NCI-H524 (cell line): ENCODE measurements around the gene CADM2.
"Not testable (repeated sequence)": the region's sequence is repeated elsewhere in the genome, so short reads cannot be mapped to it uniquely, and the experiment has no call there.

Experiments used
- DNase-seq, 2 experiments: peaks; one replicate each; lab custom pipeline; 2025; lab: John Stamatoyannopoulos, UW

The CADM2 gene

DNA sequence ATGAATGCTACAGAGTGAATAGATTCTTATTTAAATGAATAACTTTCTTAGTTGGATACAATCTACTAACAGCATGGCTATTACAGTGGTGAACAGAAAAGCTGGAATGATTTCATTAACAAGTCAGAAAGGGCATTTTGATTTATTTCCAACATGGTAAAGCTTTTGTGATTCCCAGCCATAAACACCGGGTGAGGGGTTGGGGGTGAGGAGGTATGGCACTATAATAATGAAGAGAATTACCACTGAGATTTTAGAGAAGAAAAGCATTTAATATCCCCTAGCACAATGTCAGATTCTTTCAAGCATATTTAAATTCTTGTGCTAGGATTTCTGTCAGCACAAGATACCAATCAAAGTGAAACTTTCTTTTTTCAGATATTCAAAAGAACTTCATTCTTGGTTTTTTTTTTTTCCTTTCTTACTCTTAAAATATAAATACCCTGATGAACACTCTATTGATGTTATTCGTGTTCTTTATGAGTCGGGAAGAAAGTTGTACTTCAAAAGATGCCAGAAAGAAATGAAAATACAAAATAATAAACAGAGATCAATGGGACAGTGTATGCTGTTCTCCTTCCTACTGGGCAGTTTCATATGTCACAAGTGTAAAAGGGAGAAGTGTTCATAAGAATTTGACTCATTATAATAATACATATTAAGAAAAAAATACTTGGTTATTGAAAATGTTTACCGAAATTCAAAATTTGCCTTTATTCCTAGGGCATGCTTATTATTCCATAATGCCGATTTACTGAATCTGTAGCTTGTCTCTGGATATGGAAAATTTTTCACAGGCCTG lies 522.8 kb downstream of the CADM2 start:
- DNase-seq, result no peak

DNA sequence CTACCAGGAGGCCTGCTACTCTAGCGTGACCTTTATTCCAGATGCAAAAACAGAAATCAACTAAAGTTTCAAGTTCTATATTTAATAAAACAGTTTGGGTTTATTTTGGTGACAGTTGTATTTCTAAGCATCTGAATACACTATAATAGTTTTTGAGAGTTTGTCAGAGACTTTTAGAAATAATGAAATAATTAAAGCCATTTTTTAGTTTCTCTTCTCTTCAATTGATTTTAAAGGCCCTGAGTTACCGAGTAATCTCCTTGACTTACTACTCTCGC lies 523.4 kb downstream of the CADM2 start:
- DNase-seq, result no peak

DNA sequence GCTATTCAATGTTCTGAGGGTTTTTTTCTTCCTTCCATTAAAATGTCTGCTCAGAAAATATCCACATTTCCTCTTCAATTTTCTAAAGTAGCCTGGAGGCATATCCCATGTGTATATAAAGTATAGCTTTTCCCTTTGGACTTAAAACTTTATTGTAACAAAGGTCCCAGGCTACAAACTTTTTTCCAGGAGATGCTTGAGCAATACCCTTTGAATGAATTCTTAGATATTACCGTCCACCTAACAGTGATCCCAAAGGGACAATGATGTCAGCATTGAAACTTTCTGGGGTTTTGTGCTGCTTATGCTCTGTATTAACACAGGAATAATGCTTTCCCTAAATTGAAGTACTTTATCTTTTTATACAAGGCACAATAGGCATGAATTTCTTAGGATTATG lies 525.2 kb downstream of the CADM2 start:
- no peak for DNase-seq

DNA sequence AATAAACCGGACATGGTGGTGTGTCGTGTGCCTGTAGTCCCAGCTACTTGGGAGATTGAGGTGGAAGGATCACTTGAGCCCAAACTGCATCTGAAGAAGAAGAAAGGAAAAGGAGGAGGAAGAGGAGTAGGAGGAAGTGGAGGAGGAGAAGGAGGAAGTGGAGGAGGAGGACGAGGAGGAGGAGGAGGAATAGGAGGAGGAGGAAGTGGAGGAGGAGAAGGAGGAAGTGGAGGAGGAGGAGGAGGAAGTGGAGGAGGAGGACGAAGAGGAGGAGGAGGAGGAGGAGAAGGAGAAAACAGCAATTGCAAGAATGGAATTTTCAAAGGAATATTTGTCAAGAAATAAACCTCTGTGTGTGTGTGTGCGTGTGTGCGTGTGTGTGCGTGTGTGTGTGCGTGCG lies 528.6 kb downstream of the CADM2 start:
- no peak for DNase-seq

DNA sequence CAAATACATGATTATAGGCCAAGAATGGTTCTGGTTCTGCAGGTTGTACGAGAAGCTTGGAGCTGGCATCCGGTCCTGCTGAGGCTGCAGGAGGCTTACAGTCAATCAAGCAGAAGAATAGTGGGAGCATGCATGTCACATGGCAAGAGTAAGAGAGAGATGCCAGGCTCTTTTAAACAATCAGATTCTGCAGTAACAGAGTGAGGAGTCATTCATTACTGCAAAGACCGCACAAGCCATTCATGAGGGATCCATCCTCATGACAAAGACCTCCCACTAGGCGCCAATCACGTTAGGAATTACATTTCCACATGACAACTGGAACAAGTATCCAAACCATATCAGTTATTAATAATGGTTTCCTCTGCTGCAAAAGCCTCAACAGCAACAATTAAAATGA lies 536.8 kb downstream of the CADM2 start:
- no peak for DNase-seq

DNA sequence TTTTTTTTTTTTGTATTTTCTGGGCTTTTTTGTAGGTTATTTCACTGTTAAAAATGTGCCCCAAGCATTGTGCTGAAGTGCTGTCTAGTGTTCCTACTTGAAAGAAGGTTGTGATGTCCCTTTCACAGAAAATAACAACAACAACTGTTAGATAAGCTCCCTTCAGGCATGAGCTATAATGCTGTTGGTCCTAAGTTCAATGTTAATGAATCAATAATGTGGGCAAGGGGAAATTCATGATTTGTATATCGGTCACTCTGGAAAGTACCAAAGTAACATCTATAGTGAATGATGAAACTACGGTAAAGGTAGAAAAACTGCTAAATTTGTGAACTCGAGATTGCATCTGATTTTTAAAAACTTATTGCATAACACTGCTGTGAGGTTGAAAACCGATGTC lies 539.4 kb downstream of the CADM2 start:
- DNase-seq, result no peak

DNA sequence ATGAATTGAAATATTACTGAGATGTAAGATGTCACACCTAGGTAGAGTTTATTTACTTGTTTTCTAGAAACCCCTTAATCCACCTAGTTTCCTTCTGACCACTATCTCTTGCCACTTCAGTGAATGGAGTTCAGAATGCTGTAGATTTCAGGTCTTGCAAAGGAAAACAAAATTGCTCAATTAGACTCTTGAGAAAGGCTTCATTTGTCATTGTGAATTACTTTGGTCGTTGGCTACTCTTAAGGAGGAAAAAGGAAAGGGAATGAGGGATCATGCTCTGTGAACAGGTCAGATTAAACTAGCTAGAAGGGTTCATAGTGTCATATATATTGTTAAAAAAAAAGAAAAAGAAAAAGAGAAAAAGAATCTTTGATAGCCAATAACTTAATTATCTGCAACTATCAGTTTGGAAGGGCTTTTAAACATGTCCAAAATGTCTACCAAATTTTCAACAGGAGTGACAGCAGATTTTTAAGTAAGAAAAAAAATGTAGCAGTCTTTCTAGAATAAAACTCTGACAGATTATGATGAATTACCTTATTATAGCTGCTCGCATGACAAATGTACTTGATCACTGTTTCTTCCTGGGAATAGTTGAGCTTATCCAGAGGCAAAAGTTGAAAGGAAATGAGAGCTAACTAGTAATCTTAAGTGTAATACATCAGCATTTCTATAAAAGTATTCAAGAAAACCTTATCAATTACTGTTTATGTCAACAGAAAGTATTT lies 543.5 kb downstream of the CADM2 start:
- no peak for DNase-seq

DNA sequence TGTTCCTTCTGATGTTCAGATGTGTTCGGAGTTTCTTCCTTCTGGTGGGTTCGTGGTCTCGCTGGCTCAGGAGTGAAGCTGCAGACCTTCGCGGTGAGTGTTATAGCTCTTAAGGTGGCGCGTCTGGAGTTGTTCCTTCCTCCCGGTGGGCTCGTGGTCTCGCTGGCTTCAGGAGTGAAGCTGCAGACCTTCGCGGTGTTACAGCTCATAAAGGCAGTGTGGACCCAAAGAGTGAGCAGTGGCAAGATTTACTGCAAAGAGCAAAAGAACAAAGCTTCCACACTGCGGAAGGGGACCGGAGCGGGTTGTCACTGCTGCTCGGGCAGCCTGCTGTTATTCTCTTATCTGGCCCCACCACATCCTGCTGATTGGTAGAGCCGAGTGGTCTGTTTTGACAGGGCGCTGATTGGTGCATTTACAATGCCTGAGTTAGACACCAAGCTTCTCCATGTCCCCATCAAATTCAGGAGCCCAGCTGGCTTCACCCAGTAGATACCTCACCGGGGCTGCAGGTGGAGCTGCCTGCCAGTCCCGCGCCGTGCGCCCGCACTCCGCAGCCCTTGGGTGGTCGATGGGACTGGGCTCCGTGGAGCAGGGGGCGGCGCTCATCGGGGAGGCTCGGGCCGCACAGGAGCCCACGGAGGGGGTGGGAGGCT lies 545.5 kb downstream of the CADM2 start:
- not testable (repeated sequence) for DNase-seq

DNA sequence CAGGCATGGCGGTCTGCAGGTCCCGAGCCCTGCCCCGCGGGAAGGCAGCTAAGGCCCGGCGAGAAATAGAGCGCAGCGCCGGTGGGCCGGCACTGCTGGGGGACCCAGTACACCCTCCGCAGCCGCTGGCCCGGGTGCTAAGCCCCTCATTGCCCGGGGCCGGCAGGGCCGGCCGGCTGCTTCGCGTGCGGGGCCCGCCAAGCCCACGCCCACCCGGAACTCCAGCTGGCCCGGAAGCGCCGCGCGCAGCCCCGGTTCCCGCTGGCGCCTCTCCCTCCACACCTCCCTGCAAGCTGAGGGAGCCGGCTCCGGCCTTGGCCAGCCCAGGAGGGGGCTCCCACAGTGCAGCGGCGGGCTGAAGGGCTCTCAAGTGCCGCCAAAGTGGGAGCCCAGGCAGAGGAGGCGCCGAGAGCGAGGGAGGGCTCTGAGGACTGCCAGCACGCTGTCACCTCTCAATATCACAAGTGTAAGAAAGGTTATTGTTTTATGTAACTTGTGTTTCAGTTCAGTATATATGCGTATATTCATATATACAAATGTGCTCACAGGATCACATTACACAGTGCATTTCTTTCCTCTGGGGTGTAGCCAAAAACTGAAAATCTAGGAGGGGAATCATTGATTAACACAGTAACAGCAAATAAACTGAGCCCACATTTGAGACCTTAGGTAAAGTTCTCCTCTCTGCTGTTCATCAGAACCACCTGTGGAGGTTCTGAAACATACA lies 546.2 kb downstream of the CADM2 start:
- DNase-seq, result not testable (repeated sequence)

DNA sequence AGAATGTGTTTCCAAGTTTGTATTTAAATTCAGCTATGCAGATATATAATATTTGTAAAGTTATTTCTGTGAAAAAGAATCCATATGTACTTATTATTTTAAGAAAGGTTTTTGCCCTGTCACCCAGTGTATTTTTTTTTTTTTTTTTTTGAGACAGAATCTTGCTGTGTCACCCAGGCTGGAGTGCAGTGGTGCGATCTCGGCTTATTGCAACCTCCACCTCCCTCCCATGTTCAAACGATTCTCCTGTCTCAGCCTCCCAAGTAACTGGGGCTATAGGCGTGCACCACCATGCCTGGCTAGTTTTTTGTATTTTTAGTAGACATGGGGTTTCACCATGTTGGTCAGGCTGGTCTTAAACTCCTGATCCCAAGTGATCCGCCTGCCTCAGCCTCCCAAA lies 548.3 kb downstream of the CADM2 start:
- not testable (repeated sequence) for DNase-seq

DNA sequence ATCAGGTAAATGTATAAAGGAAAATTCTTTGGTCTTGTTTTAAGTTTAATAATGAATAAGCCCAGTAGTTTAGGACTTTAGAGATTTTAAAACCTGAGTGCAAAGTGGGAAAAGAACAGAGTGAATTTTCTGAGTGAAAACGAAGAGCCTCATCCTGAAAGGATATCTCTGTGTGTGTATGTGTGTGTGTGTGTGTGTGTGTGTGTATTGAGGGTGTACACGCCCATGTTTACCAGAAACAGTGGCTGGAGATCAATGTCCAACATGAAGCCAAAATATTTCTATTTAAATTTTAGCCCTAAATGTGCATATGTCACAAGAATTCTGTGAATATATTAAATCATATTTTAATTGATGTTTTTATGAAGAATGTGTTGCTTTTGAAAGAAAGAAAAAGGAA lies 549.9 kb downstream of the CADM2 start:
- no peak for DNase-seq

DNA sequence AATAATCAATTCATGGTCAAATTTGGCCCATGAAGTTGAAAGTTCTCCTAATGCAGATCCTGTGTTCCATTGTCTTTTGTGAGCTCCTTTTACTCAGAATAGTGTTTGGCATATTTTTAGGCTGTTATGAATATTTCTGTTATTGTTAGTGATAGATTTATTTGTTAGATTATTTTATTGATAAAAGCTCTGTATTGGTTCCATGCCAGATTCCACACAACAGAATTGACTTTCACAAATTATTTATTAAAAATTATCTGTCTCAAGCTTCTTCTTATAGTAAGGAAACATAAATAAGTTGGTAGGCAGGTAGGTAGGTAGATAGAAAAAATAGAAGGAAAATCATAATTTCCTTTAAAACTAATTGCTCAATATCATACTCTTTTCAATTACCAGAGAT lies 557.4 kb downstream of the CADM2 start:
- no peak for DNase-seq

DNA sequence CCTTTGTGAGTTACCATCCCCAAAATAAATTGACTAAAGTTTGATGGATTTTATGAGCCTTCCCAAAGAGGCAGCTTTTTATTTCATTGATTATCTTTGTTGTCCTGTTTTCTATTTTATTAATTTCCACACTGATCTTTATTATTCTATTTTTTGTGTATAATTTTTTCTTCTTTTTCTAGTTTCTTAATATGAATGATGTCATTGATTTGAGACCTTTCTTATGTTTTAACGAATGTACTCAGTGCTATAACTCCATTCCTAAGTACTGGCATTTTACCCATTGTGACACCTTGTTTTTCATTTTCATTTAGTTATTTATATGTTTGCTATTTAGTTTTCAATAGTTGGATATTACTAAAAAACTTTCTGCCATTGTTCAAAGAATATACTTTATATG lies 565.3 kb downstream of the CADM2 start:
- DNase-seq, result no peak

DNA sequence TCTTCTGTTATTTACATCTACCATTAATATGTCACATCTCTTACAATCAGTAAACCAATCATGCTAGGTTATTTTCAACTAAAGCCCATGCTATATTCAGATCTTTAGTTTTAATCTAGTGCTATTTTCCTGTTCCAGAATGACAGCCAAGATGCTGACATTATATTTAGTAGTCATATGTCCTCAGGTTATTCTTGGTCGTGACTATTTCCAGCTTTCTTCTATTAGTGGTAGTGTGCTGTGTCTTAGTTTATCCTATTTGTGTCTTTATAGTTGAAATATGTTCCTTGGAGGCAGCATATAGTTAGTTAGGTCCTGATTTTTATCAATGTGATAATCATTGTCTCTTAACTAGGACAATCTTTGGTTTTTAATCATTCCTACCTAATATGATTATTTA lies 566.5 kb downstream of the CADM2 start:
- no peak for DNase-seq

DNA sequence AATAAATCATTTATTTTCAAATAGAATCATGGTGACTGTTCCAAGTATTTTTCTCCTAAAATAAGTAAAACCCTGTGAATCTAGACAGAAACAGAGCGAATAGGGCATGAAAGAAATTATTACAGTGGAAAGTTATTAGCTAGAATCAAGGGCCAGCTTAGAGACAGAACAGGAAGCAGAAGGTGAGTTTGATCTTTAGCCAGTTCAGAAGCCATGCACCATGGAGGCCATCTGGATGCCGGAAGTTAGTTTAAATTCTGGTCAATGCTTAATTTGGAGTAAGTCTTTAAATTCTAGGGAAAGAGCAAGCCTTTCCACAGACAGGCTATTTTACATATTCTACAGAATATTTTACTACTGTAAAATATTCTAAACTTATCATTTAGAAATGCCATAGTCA lies 574.8 kb downstream of the CADM2 start:
- DNase-seq, result peak in 1 of 2 experiments; percentile 59

DNA sequence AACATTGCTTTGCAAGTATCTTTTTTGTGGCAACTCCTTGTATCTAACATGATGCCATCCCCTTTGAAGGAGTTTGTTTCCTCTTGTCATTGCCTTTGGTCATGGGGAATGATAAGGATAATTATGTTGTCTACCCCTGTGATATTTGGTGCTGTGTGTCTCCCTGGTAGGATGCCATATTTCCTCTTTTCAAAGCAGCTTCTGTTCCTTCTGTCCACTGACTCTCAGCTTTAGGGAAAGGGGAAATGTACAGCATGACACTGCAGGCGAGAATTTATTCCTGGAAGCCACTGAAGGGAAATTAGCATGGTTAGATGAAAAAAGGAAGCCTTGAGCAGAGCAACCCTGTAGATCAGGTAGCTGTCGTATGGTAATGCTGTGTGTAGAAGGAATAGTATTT lies 576.7 kb downstream of the CADM2 start:
- no peak for DNase-seq

DNA sequence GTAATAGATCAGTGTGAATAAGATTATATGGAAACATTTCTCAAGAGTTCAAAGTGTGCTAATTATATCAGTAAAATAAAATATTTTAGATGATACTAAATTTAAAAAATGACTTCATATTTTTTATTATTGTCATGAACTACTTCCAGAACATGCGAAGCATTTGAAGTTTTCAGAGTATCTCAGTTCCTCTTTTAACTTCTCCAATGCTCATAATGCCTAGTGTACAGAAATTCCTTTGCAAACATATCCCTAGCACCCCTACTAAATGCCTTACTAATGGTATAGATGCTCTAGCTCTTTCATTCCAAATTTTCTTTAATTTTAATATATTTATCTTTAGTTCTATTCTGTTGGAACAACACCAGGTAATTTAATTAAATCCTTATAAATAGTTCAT lies 580.4 kb downstream of the CADM2 start:
- no peak for DNase-seq

DNA sequence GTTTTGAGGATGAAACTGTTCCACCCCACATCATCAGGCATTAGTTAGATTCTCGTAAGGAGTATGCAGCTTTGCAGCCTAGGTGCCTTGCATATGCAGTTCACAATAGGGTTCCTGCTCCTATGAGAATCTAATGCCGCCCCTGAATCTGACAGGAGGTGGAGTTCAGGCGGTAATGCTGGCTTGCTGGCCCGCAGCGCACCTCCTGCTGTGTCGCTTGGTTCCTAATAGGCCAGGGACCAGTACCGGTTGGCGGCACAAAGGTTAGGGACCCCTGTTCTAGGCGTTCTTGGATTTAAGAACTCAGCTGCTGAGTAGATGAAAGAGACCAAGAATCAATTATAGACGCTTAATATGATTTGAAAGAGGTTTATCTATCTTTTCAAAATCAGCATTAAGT lies 595.4 kb downstream of the CADM2 start:
- no peak for DNase-seq

DNA sequence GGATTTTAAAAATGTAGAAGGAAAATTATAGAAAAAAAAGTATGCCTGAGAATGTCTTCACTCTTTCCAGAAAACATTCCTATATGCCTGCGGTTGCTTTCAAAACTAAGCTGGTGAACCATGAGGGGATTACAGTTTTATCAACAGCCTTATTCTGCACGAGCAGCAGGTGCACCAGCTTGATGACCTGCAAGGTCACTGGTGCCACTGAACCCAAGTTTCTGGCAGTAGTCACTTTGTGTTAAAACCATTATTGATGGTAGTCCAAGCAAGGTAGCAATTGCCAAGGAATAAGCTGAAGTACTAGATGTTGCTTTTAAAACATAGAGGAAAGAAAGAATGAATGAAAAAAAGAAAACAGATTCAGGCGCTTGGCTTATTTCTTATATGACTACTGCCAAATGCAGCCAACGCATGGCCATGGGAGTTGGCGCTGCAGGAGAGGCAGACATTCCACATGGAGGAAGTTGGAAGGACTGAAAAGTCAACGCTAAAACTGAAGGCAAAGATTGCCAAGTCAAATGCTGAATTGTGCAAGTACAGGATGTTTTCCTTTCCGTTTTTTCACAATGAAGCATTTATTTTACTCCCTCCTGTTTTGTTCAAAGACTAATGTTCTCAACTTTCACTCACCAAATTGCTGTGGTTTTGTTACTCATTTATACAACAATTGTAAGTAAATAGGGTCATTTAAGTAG lies 601.4 kb downstream of the CADM2 start:
- DNase-seq, result no peak

DNA sequence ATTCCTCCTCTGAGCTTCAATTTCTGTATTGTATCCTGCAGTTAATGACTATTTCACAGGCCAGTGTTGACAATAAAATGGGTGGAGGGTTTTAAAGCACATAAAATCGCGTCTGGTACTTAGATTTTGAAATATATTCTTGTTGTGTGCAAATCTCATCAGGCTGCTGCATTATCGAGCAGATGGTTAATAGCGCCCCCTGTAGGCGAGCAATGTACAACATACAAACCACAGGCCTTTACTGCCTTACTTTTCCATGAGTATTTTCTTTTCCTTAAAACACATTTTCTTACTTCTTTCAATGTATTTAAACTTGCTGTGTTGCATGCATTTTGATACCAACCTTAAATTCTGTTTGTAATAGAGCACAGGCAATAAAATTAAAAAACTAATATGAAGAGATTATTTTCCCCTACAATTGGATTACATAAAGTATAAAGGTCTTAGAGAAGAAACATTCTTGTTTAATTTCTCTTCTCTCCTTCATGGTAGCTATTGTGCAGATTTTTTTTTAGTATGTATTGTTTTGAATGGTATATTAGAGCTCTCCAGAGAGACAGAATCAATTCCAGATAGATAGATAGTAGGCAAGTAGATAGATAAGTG lies 608.4 kb downstream of the CADM2 start:
- DNase-seq, result peak; percentile 57 to 72

DNA sequence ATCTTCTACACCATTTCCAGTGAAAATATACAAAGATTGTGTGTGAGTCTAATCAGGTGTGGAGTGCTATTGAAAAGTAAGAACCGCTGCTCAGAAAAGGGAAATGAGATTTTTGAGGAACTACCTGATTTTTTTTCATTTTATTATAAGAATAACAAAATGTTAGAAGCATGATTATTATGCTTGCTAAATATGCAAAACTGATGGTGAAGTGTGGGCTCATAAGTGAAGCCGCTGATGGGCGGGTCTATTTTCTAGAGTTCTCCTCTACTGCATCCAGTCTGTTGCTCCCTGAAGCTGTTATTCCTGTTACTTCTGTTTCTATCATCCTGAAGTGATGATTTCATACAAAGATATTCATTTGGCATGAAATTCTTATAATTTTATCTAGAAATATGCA lies 612.0 kb downstream of the CADM2 start:
- DNase-seq, result no peak

DNA sequence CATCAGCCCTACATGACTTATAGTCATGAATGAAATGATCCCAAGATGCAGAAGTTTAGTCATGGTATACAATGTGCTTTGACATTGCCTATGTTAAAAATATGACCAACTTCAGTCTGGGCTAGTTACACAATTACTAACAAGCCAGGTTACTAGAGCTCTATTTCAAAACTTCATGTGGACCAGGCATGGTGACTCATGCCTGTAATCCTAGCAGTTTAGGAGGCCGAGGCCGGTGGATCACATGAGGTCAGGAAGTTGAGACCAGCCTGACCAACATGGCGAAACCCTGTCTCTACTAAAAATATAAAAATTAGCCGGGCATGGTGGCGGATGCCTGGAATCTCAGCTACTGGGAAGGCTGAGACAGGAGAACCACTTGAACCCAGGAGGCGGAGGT lies 613.0 kb downstream of the CADM2 start:
- DNase-seq, result no peak
